GM19043 (cell line): ENCODE measurements around the gene DENND1A.
"Not testable (repeated sequence)": the region's sequence is repeated elsewhere in the genome, so short reads cannot be mapped to it uniquely, and the experiment has no call there.

Experiments used
- ATAC-seq: cut with Tn5 transposase; IDR thresholded peaks from one replicate; pipeline ENCODE4 v1.9.1; 2021; ENCODE audit warnings: low read depth; ENCODE audit not compliant: unreplicated experiment

Gene DENND1A

DNA sequence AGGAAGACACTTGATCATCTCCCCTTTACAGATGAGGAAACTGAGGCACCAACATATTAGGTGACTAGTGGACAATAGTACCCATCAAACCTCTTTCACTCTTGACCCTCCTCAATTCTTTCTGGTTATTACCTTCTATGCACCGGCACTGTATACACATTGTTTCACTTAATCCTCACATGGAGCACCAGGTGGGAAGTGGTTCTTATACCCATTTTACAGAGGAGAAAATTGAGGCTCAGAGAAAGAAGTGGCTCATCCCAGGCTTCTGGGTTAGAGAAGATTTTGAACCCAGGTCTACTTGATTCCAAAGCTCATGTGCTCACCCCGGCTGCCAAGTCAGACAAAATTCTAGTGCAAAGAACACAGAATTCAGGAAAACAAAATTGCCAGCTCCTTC is 17.4 kb upstream of the DENND1A start:
- ATAC-seq = no peak

DNA sequence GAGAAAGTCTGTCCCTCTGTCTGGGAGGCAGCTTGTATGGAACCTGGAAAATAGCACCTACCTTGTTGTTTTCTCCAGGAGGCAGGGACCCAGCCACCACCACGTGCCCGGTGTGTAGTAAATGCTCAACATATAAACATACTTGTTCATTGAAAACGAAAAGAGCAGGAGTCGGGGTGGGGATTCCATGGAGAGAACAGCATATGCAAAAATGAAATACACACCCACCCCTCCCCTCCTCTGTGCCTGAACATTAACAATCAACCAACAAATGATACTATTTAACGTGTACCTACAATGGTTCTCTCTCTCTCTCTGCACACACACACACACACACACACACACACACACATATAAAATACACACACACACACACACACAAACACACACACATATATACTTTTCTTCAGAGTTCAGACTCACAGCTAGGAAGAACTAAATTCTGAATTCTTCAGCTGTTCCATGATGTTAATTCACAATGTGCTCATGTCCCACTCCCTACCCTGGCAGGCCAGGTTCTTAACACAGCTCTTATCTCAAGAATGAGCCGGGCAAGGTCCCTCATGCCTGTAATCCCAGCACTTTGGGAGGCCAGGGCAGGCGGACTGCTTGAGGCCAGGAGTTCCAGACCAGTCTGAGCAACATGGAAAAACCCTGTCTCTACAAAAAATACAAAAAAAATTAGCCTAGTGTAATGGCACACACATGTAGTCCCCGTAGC is 16.3 kb upstream of the DENND1A start:
- no peak for ATAC-seq

DNA sequence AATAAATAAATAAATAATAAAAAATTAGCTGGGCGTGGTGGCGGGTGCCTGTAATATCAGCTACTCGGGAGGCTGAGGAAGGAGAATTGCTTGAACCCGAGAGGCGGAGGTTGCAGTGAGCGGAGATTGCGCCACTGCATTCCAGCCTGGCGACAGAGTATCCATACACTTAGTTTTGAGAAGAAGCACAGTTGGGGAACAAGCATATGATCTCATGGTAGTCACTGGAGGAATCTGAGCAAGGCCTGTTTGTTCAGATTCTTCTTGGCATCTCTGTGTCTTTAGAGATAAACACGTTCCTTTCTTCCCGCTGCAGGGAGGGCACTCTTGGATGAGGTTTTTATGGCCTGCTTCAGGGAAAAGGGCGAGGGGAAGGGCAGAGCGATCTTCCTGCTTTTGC is 15.6 kb upstream of the DENND1A start:
- no peak for ATAC-seq

- ATAC-seq = not testable (repeated sequence)
These were observed 14.5 kb upstream of the DENND1A start for GRCh38 chr9:123944464-123944863.

DNA sequence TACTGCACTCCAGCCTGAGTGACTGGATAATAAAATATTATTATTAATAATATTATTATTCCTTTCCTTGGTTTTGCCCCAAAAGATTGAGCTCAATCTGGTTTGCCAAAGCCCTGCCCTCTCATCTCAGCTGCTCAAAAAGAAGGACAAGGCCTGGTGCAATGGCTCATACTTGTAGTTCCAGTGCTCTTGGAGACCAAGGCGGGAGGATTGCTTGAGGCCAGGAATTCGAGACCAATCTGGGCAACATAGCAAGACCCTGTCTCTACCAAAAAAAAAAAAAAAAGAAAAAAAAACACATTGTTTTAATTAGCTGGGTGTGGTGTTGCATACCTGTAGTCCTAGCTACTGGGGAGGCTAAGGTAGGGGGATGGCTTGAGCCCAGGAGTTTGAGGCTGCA is 13.7 kb upstream of the DENND1A start:
- ATAC-seq = no peak

DNA sequence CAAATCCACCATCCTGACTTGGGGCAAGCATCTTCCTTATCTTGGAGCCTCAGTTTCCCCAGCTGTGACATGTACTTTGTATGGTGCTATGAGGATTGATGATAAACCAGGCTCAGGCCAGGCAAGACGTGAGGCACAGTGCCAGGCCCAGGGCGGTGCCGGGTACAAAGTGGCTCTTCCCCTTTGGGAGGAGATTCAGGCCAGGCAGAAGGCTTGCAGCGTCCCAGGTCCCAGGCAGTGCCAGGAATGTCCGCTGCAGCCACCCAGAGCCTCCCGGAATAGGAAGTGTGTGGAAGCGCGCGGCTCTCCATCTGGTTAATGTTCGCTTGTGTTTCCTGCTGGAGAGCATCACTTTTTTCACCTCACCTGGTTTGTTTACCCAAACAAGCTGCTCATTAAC is 12.6 kb upstream of the DENND1A start:
- ATAC-seq = no peak

- ATAC-seq = no peak
These were observed 11.7 kb upstream of the DENND1A start for GRCh38 chr9:123941524-123942070.

GRCh38 chr9:123940721-123941523 is 11.0 kb upstream of the DENND1A start:
- ATAC-seq = no peak

- ATAC-seq = no peak
These were observed 8.5 kb upstream of the DENND1A start for GRCh38 chr9:123938401-123938800.

GRCh38 chr9:123936575-123936974 is 6.6 kb upstream of the DENND1A start:
- not testable (repeated sequence) for ATAC-seq

GRCh38 chr9:123933440-123934212 is 3.7 kb upstream of the DENND1A start:
- no peak for ATAC-seq

GRCh38 chr9:123929177-123929869 is 603 bp downstream of the DENND1A start:
- ATAC-seq = peak; percentile 17

DNA sequence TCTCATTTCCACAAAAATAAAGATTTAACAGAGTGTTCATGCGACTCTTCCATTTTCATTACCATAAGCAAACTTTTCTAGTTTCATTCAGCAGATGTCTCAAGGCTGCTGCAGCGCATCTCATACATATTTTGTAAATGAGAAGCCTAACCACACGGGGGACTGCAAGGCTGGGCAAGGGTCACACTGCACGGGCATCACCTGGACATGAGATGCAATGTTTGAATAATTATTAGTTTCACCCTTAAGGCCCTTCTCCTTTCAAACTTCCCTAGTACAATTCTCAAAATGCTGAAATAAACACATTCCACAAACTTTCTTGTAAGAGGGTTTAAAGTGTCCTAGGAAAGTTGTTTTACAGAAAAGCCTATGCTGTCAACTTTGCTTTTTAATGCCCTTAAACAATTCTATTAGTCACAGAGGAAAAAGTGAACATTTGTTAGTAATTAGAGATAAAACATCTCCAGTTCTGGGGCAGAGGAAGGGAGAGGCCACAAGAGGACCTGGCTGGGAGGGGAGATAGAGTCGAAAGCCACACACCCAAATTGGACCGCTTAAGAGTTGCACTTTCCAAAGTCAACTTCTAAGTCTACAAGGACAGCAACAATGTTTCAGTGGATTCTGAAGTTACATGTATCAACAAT is 1.3 kb downstream of the DENND1A start:
- no peak for ATAC-seq

- no peak for ATAC-seq
These were observed 2.0 kb downstream of the DENND1A start for GRCh38 chr9:123927625-123928532.

- ATAC-seq = no peak
These were observed 3.0 kb downstream of the DENND1A start for GRCh38 chr9:123926941-123927340.

GRCh38 chr9:123925819-123926218 is 4.1 kb downstream of the DENND1A start:
- ATAC-seq = no peak

DNA sequence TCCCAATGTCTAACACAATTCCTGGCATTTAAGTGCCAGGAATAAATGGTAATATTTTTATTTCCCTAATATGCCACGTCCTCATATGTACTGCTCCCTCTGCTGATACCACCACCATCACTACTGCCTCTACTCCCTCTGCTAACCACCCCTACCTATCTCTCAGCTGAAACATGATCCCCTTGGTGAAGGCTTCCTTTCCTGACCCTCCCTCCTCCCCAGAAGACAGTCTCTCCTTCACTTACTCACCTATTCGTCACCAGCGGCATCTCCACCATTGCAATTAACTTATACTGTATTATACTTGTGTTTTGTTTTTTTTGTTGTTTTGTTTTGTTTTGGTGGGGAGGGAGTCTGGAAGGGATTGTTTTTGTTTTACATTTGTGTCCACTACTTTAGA is 4.8 kb downstream of the DENND1A start:
- ATAC-seq = no peak

DNA sequence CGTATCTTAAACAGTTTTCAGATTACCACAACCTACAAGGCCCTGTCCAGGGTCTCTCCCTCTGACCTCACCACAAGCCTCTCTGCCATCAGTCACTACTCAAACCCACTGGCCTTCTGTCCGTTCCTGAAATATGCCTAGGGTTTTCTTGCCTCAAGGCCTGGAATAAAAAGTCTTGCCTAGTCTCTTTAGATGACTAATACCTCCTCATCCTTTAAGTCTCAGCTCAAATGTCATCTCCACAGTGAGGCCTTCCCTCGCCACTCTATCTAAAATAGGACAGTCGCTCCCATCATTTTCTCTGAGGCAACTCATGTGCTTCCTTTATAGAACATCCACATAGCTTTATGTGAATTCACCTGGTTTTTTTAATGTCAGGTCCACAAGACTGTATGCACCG is 5.2 kb downstream of the DENND1A start:
- ATAC-seq = no peak

DNA sequence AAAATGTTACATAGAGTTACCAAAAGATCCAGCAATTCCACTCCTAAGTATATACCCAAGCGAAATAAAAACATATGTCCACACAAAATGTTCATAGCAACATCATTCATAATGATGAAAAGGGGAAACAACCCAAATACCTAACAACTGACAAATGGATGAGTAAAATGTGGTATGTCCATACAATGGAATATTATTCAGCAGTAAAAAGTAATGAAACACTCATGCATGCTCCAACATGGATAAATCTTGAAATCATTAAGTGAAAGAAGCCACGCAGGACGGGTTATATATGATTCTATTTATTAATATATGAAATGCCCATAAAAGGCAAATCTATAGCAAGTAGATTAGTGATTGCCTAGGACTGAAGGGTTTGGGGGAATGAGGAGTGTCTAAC is 6.0 kb downstream of the DENND1A start:
- no peak for ATAC-seq
